Upper lobe of left lung (tissue), 4 donors: ENCODE measurements around the gene LRRC26.

Experiments used
- CTCF ChIP-seq, 6 experiments: fragments of 450-650 bp in 4 of 6; fragments of 200-600 bp in 2 of 6; sonication (generic) in 2 of 6; IDR thresholded peaks; one replicate each; pipeline ENCODE4 v1.5.1; 2016 to 2019; ENCODE audit warnings: antibody characterized with exemption in 6 of 6
- EP300 ChIP-seq, 4 donors: sonication (generic); formaldehyde crosslinking; IDR thresholded peaks; one replicate each; pipeline ENCODE4 v1.5.1; 2017; ENCODE audit warnings: antibody characterized with exemption in 4 of 4, control low read depth in 2 of 4
- POLR2A ChIP-seq, 4 donors: fragments of 450-650 bp; IDR thresholded peaks; one replicate each; pipeline ENCODE4 v1.5.1; 2016 to 2017; ENCODE audit warnings: antibody characterized with exemption in 4 of 4, mild to moderate bottlenecking in 2 of 4
- POLR2AphosphoS5 ChIP-seq, 2 donors: sonication (generic); formaldehyde crosslinking; IDR thresholded peaks; one replicate each; pipeline ENCODE4 v1.5.1; 2017; ENCODE audit warnings: antibody characterized with exemption in 2 of 2

GRCh38 chr9:137134191-137134590 is 35.7 kb downstream of the LRRC26 start:
- no peak for TF ChIP-seq CTCF (IDR thresholded peaks at IDR 0.05)
- no peak for TF ChIP-seq POLR2A (IDR thresholded peaks at IDR 0.05)
- no peak for TF ChIP-seq EP300 (IDR thresholded peaks at IDR 0.05)
- TF ChIP-seq POLR2AphosphoS5 (IDR thresholded peaks at IDR 0.05), result no peak
